Spleen (tissue), 11 donors: ENCODE measurements around the gene MCM3. TPM values are rescaled to one million over a fixed set of nuclear protein-coding genes. Genes with fewer than 3 reads are reported as not detected.

Source experiments
- DNase-seq: peaks from one replicate; pipeline ENCODE4 v3.0.0-alpha.2; 2020
- H3K27ac ChIP-seq, 8 donors: fragments of 200-600 bp; sonication (generic) in 7 of 8; 1 replicate in 4 of 8; 2 replicates in 4 of 8; pipeline versions ENCODE4 v1.5.0 to v1.8.0; 2016 to 2021; ENCODE audit warnings: inconsistent platforms in 4 of 8, mild to moderate bottlenecking in 4 of 8, moderate library complexity in 1 of 8
- H3K27me3 ChIP-seq, 7 donors: fragments of 200-600 bp; sonication (generic) in 6 of 7; replicated peaks in 1 of 7; 1 replicate in 4 of 7; 2 replicates in 3 of 7; pipeline versions ENCODE4 v1.5.0 to v1.8.0; 2016 to 2021; ENCODE audit warnings: inconsistent platforms in 3 of 7, mild to moderate bottlenecking in 1 of 7
- H3K36me3 ChIP-seq, 6 donors: fragments of 200-600 bp; sonication (generic) in 5 of 6; 1 replicate in 4 of 6; 2 replicates in 2 of 6; pipeline versions ENCODE4 v1.5.0 to v1.8.0; 2016 to 2021; ENCODE audit warnings: inconsistent platforms in 2 of 6
- H3K4me1 ChIP-seq, 6 donors: fragments of 200-600 bp; sonication (generic) in 5 of 6; 1 replicate in 3 of 6; 2 replicates in 3 of 6; pipeline versions ENCODE4 v1.5.0 to v1.8.0; 2016 to 2021; ENCODE audit warnings: inconsistent platforms in 3 of 6
- H3K4me3 ChIP-seq, 8 donors: fragments of 200-600 bp; sonication (generic) in 7 of 8; 1 replicate in 4 of 8; 2 replicates in 4 of 8; pipeline versions ENCODE4 v1.5.0 to v1.8.0; 2016 to 2021; ENCODE audit warnings: inconsistent platforms in 4 of 8, mild to moderate bottlenecking in 4 of 8, moderate library complexity in 2 of 8
- H3K9me3 ChIP-seq, 8 donors: fragments of 200-600 bp; sonication (generic) in 7 of 8; 1 replicate in 4 of 8; 2 replicates in 4 of 8; pipeline versions ENCODE4 v1.5.0 to v1.8.0; 2016 to 2021; ENCODE audit warnings: inconsistent platforms in 4 of 8
- POLR2A ChIP-seq, 3 donors: fragments of 450-650 bp; IDR thresholded peaks; one replicate each; pipeline ENCODE4 v1.5.1; 2017; ENCODE audit warnings: antibody characterized with exemption in 3 of 3, mild to moderate bottlenecking in 1 of 3
- POLR2AphosphoS5 ChIP-seq, 3 donors: sonication (generic); formaldehyde crosslinking; IDR thresholded peaks; one replicate each; pipeline ENCODE4 v1.5.1; 2017; ENCODE audit warnings: antibody characterized with exemption in 3 of 3
- WGBS, 5 donors: extraction: QIAGEN DNeasy Blood & Tissue Kit in 3 of 5; methylation state at CpG; one replicate each; pipeline versions ENCODE4 v1.1.5 to v1.1.7; 2013 to 2018; 5-methylcytosine and 5-hydroxymethylcytosine counted together
- intact Hi-C: fragments of 100-400 bp; cut with DNase I; formaldehyde crosslinking; loops from one replicate; pipeline ENCODE4 v1.15.0; 2023; ENCODE audit warnings: low total_unique reads
- polyA plus RNA-seq, 3 donors: library from polyadenylated mRNA; stranded (reverse); fragments of 200-250 nt; gene quantifications; one replicate each; pipeline ENCODE4 v1.2.1, GENCODE V29; 2013
- total RNA-seq, 7 donors: library from RNA; depleted of rRNA in 3 of 7; stranded (reverse); fragments of >200 nt in 3 of 7; fragmentation: NEBNext Ultra II Directional in 4 of 7; extraction: Animal tissue kit (Norgen Biotek cat#: 25700) in 4 of 7; gene quantifications; one replicate each; pipeline versions ENCODE4 v1.1.0 to v1.2.1, GENCODE V29; 2016 to 2021
- TF ChIP-seq, protein P1 (sequence below), 11 experiments: fragments of 200-600 bp in 7 of 11; fragments of 450-650 bp in 4 of 11; sonication (generic) in 4 of 11; IDR thresholded peaks in 8 of 11; conservative IDR thresholded peaks in 3 of 11; 1 replicate in 7 of 11; 2 replicates in 4 of 11; pipeline versions ENCODE4 v1.4.0 to v1.8.0; 2016 to 2021; ENCODE audit warnings: antibody characterized with exemption in 11 of 11, inconsistent platforms in 4 of 11, mild to moderate bottlenecking in 1 of 11
- donor health status: healthy with polysubstance abuse.
- donor health status: DM: no; HTN: no; CAD: no; lungs with moderate emphysema.
- donor health status: DM: no; HTN: no; CAD: no.
- donor health status: Bipolar disorder and iron deficiency.
- donor health status: healthy.
- donor health status: DM: no; HTN: no; CAD: no.
- donor health status: DM: yes; HTN: yes; CAD: no.

MCM3 gene
- total and polyA plus RNA-seq, 10 donors: 21.1 to 48.6 (median 36.4) TPM

DNA sequence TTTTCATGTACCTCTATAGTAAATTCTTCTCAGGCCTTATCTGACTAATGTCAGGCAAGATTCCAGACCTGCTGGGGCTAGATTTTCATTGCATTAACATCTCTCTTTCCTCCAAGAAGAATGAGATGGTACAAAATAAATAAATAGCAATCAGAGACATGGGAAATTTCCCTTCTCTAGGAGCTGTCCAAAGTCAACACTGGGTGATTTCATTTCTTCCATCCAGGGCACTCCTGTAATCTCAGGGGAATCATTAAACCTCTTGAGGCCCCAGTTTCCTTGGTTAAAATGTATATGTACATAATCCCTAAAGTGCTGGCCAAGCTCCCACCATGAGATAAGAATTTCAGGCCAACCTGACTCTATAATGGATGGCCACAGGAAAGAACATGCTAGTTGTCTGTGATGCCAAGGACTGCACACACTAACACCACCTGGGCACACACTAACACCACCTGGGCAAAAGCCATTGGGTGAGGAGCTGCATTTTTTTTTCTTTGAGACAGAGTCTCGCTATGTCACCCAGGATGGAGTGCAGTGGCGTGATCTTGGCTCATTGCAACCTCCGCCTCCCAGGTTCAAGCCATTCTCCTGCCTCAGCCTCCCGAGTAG is 41.2 kb downstream of the MCM3 start:
- WGBS, 5 donors: 91 to 96% (median 93%) methylated on average over 4 of the region's 4 CpGs

DNA sequence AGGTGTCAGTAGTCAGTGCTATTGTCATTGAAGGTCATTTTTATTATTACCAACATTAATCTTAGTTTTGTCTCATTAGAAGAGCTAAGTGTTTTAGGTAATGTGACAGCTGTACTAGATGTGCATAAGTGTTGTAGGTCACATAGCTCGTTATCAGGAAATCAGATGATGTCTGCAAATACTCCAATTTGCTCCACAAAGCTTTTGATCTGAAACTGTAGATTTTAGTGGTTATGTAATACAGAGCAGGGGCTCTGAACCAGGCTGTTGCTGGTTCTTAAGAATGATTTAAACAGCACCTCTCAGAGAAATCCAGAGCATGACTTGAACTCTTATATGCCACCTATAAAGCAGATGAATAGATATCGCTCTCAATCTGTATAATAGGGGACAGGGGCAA is 42.7 kb downstream of the MCM3 start:
- Histone ChIP-seq H3K9me3 (no peaks in the 10 kb centered on the region), H3K27me3 (peaks cover 0 to 15% (median 0%) of the 10 kb centered on the region in 7 donors), H3K27ac (no peak overlapping the region), H3K4me3 (no peak overlapping the region), H3K36me3 (no peaks in the 10 kb centered on the region), H3K4me1 (no peaks in the 10 kb centered on the region)
- no peak for TF ChIP-seq POLR2A (IDR thresholded peaks at IDR 0.05)
- DNase-seq: no peak
- intact Hi-C loops: no loop called here
- WGBS, 5 donors: 48 to 70% (median 66%) methylated on average over 2 of the region's 2 CpGs

More for the DNA sequence above, 41.2 kb downstream of the MCM3 start:
- no peak overlapping the region for H3K4me3 ChIP-seq
- intact Hi-C loops: no loop called here
- DNase-seq: no peak
- H3K27ac ChIP-seq: no peak overlapping the region
- no peaks in the 10 kb centered on the region for H3K36me3 ChIP-seq
- no peaks in the 10 kb centered on the region for H3K9me3 ChIP-seq
- H3K27me3 ChIP-seq: peaks cover 0 to 4% (median 0%) of the 10 kb centered on the region in 7 donors
- H3K4me1 ChIP-seq: no peaks in the 10 kb centered on the region
- no peak for TF ChIP-seq POLR2AphosphoS5 (IDR thresholded peaks at IDR 0.05)
- TF ChIP-seq, protein P1, sequence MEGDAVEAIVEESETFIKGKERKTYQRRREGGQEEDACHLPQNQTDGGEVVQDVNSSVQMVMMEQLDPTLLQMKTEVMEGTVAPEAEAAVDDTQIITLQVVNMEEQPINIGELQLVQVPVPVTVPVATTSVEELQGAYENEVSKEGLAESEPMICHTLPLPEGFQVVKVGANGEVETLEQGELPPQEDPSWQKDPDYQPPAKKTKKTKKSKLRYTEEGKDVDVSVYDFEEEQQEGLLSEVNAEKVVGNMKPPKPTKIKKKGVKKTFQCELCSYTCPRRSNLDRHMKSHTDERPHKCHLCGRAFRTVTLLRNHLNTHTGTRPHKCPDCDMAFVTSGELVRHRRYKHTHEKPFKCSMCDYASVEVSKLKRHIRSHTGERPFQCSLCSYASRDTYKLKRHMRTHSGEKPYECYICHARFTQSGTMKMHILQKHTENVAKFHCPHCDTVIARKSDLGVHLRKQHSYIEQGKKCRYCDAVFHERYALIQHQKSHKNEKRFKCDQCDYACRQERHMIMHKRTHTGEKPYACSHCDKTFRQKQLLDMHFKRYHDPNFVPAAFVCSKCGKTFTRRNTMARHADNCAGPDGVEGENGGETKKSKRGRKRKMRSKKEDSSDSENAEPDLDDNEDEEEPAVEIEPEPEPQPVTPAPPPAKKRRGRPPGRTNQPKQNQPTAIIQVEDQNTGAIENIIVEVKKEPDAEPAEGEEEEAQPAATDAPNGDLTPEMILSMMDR (IDR thresholded peaks at IDR 0.05 in 8 of 11, conservative IDR thresholded peaks at IDR 0.05 in 3 of 11): no peak
- no peak for TF ChIP-seq POLR2A (IDR thresholded peaks at IDR 0.05)

DNA sequence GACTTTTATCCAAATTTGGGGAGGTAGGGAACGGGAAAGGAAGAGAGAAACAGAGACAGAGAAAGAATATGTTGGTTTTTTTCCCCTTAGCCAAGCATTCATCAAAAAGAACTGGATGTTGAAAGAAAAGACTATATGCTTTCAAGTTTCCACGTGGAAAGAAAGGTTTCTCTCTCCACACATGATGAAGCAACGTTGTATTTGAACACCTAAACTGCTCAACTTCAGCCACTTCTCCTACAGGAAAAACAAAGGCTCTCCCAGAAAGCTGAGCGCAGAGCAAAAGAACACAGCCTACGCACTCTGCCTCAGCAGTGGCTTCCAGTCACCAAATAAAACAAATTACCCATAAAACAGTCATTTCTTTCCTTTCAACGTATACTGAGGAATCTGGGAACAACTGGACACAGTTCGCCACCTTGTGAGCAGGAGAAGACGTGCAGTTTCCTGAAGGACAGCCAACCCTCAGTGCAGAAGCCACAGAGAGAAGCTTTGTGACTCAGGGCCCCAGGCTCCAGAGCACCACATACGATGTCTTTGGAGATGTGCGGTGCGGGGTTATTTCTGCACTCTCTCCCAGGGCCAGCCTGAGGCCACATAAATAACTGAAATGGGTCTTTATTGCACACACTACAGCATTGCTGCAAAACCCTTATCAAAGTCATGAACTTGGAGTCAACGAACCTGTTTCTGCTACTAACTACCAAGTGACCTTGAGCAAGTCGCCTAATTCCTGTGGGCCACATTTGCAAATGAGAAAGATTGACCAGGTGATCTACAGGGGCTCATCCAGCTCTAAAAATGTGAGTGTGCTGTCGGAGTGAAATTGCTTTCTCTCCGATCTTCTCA is 50.3 kb downstream of the MCM3 start:
- 54 to 62% (median 59%) methylated on average over 15 of the region's 15 CpGs for WGBS, 5 donors
- intact Hi-C loops: no loop called here
- Histone ChIP-seq H3K9me3 (no peaks in the 10 kb centered on the region), H3K4me3 (no peak overlapping the region), H3K27me3 (peaks cover 0 to 38% (median 0%) of the 10 kb centered on the region in 7 donors), H3K36me3 (no peaks in the 10 kb centered on the region), H3K27ac (no peak overlapping the region), H3K4me1 (no peaks in the 10 kb centered on the region)
- TF ChIP-seq POLR2AphosphoS5 (IDR thresholded peaks at IDR 0.05) (no peak), POLR2A (IDR thresholded peaks at IDR 0.05) (no peak)
- TF ChIP-seq, protein P1 (IDR thresholded peaks at IDR 0.05 in 8 of 11, conservative IDR thresholded peaks at IDR 0.05 in 3 of 11): no peak
- no peak for DNase-seq

DNA sequence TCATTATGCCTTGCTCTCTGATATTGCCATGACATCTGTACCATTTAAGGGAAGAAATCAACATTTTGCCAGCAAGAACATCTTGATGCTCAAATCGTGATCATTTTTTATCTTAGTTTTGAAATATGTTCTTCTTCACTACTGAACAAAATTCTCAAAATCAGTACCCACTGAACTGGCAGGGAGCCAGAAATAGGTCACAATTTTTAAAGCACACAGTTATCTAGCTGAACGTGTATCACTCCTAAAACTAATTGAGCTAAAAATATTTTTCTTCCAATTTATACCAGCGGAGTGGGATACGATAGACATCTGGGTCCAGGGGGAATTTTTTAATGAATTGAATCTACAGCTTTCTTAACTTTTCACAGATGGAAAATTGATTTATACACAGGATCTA is 51.5 kb downstream of the MCM3 start:
- Histone ChIP-seq H3K27me3 (peaks cover 0 to 35% (median 0%) of the 10 kb centered on the region in 7 donors), H3K4me1 (no peaks in the 10 kb centered on the region), H3K4me3 (no peak overlapping the region), H3K9me3 (no peaks in the 10 kb centered on the region), H3K36me3 (no peaks in the 10 kb centered on the region), H3K27ac (no peak overlapping the region)
- WGBS, 5 donors: 64 to 85% (median 79%) methylated on average over 4 of the region's 4 CpGs
- DNase-seq: no peak
- intact Hi-C loops: no loop called here
- TF ChIP-seq POLR2AphosphoS5 (IDR thresholded peaks at IDR 0.05): no peak
- no peak for TF ChIP-seq POLR2A (IDR thresholded peaks at IDR 0.05)
- TF ChIP-seq, protein P1 (IDR thresholded peaks at IDR 0.05 in 8 of 11, conservative IDR thresholded peaks at IDR 0.05 in 3 of 11): no peak
